ENCODE results near the gene RETREG1.

RETREG1 gene

GRCh38 chr5:16486711-16487111, 130.1 kb downstream of the RETREG1 start:
- DNase-seq (ENCODE audit: extremely low read depth, low read depth) = no peak
- no peak for TF ChIP-seq CTCF (IDR thresholded peaks at IDR 0.05; ENCODE audit: low read depth, low read length)

- DNase-seq (ENCODE audit: extremely low read depth, low read depth) = no peak
These were observed 131.1 kb downstream of the RETREG1 start for GRCh38 chr5:16485656-16486055.

GRCh38 chr5:16484081-16484480, 132.7 kb downstream of the RETREG1 start:
- no peak for DNase-seq (ENCODE audit: extremely low read depth, low read depth)
- no peak for TF ChIP-seq CTCF (IDR thresholded peaks at IDR 0.05; ENCODE audit: low read depth, low read length)

More at GRCh38 chr5:16485656-16486055, 131.1 kb downstream of the RETREG1 start:
- no peak for TF ChIP-seq CTCF (IDR thresholded peaks at IDR 0.05; ENCODE audit: low read depth, low read length)

- no peak for TF ChIP-seq CTCF (IDR thresholded peaks at IDR 0.05; ENCODE audit: low read depth, low read length)
These were observed 133.4 kb downstream of the RETREG1 start for GRCh38 chr5:16483361-16483760.

GRCh38 chr5:16482891-16483290, 133.9 kb downstream of the RETREG1 start:
- DNase-seq (ENCODE audit: extremely low read depth, low read depth) = no peak
- no peak for TF ChIP-seq CTCF (IDR thresholded peaks at IDR 0.05; ENCODE audit: low read depth, low read length)

More at GRCh38 chr5:16483361-16483760, 133.4 kb downstream of the RETREG1 start:
- no peak for DNase-seq (ENCODE audit: extremely low read depth, low read depth)

GRCh38 chr5:16480821-16481538, 135.8 kb downstream of the RETREG1 start:
- TF ChIP-seq CTCF (IDR thresholded peaks at IDR 0.05; ENCODE audit: low read depth, low read length) = no peak
- no peak for DNase-seq (ENCODE audit: extremely low read depth, low read depth)

- no peak for TF ChIP-seq CTCF (IDR thresholded peaks at IDR 0.05; ENCODE audit: low read depth, low read length)
- no peak for DNase-seq (ENCODE audit: extremely low read depth, low read depth)
These were observed 136.7 kb downstream of the RETREG1 start for GRCh38 chr5:16480144-16480543.
